PC-9 (cell line): Measurements from ENCODE around the gene ZNF662. TPM values are rescaled to one million over a fixed set of nuclear protein-coding genes. Genes with fewer than 3 reads are reported as not detected.

Source experiments
- BruUV-seq: library from RNA; stranded (reverse); fragments of 400-500 nt; replicated peaks from 2 replicates; lab custom pipeline; 2021; lab: Mats Ljungman, UMichigan
- CTCF ChIA-PET: fragments of 300-600 bp; sonication (Branson Sonifier 250); formaldehyde crosslinking; loops from one replicate; lab custom pipeline; 2022; ENCODE audit warnings: antibody characterized with exemption; lab: Charles Lee
- POLR2A ChIA-PET: fragments of 300-600 bp; sonication (Branson Sonifier 250); formaldehyde crosslinking; loops from one replicate; lab custom pipeline; 2022; ENCODE audit warnings: antibody characterized with exemption; ENCODE audit not compliant: unreplicated experiment; lab: Charles Lee
- DNase-seq, 2 experiments: peaks; one replicate each; pipeline versions ENCODE4 v3.0.0 to v3.0.0-alpha.2; 2015 to 2022; ENCODE audit warnings: mixed read lengths in 1 of 2
- H2AFZ ChIP-seq: fragments of 200-600 bp; sonication (generic); 2 replicates; pipeline ENCODE4 v1.8.1; 2017; ENCODE audit warnings: antibody characterized with exemption
- H3F3A ChIP-seq: fragments of 200-600 bp; sonication (generic); 2 replicates; pipeline ENCODE4 v1.8.1; 2017; ENCODE audit warnings: antibody characterized with exemption, mild to moderate bottlenecking, low read depth; ENCODE audit not compliant: insufficient read depth
- H3K27ac ChIP-seq: fragments of 200-600 bp; sonication (generic); 2 replicates; pipeline ENCODE4 v1.6.1; 2016; ENCODE audit warnings: mixed run types
- H3K27me3 ChIP-seq: fragments of 200-600 bp; sonication (generic); 2 replicates; pipeline ENCODE4 v1.6.1; 2016; ENCODE audit warnings: low read depth, mixed run types; ENCODE audit not compliant: insufficient read depth
- H3K36me3 ChIP-seq: fragments of 200-600 bp; sonication (generic); 2 replicates; pipeline ENCODE4 v1.6.1; 2016; ENCODE audit warnings: low read depth, mixed run types
- H3K4me1 ChIP-seq: fragments of 200-600 bp; sonication (generic); replicated peaks from 2 replicates; pipeline ENCODE4 v1.6.1; 2016; ENCODE audit warnings: mixed run types; ENCODE audit not compliant: insufficient read depth
- H3K4me2 ChIP-seq: fragments of 200-600 bp; sonication (generic); 2 replicates; pipeline ENCODE4 v1.6.1; 2017; ENCODE audit warnings: mixed run types
- H3K4me3 ChIP-seq: fragments of 200-600 bp; sonication (generic); 2 replicates; pipeline ENCODE4 v1.6.1; 2016; ENCODE audit warnings: mixed run types
- H3K79me2 ChIP-seq: fragments of 200-600 bp; sonication (generic); 2 replicates; pipeline ENCODE4 v1.6.1; 2017; ENCODE audit warnings: low read depth, mixed run types
- H3K9me2 ChIP-seq: fragments of 200-600 bp; sonication (generic); 2 replicates; pipeline ENCODE4 v1.8.1; 2017; ENCODE audit warnings: mild to moderate bottlenecking; ENCODE audit not compliant: insufficient read depth
- H3K9me3 ChIP-seq: fragments of 200-600 bp; sonication (generic); 2 replicates; pipeline ENCODE4 v1.8.1; 2016; ENCODE audit warnings: low read depth; ENCODE audit not compliant: insufficient read depth
- H4K20me1 ChIP-seq: fragments of 200-600 bp; sonication (generic); 2 replicates; pipeline ENCODE4 v1.8.1; 2017; ENCODE audit not compliant: insufficient read depth
- CTCF ChIP-seq: fragments of 200-600 bp; sonication (generic); conservative IDR thresholded peaks from 2 replicates; pipeline ENCODE4 v1.6.1; 2017; ENCODE audit warnings: mixed run types, antibody characterized with exemption, mild to moderate bottlenecking, moderate library complexity
- EZH2 ChIP-seq: fragments of 200-600 bp; sonication (generic); IDR thresholded peaks from 2 replicates; pipeline ENCODE4 v1.8.0; 2017; ENCODE audit warnings: antibody characterized with exemption, low read depth
- intact Hi-C: fragments of 100-400 bp; cut with micrococcal nuclease; formaldehyde crosslinking; loops from one replicate; pipeline ENCODE4 v1.10.0; 2022; ENCODE audit not compliant: unreplicated experiment
- total RNA-seq: library from RNA; stranded (reverse); gene quantifications from 2 replicates; pipeline ENCODE4 v1.2.3, GENCODE V29; 2021

ZNF662 gene
- total RNA-seq, 1 experiment from 2014 or later = 9.2 TPM

DNA sequence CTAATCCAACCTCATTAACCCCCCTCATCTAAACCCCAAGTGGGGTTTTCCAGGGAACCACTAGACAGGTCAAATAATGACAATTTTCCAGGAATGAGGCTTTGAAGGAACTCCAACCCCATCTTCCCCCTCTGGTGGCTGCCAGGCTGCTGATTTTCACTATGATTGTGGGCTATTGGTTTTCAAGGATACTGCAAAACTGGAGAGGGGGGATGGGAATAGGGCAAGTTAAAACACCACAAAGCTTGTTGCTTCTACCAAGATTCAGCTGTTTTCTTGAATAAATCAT, 10.4 kb upstream of the ZNF662 start:
- Histone ChIP-seq H3K27ac (no peak overlapping the region), H3K79me2 (no peaks in the 10 kb centered on the region), H3K9me2 (no peaks in the 10 kb centered on the region), H3K27me3 (no peaks in the 10 kb centered on the region), H3F3A (peaks cover 11% of the 10 kb centered on the region; the same call in 1 of the 2 replicates), H3K4me1 (peaks cover 23% of the 10 kb centered on the region), H4K20me1 (no peaks in the 10 kb centered on the region), H3K4me2 (no peak overlapping the region), H3K4me3 (no peak overlapping the region), H3K36me3 (no peaks in the 10 kb centered on the region), H2AFZ (no peak overlapping the region), H3K9me3 (peaks cover 4% of the 10 kb centered on the region; the same call in 1 of the 2 replicates)
- ChIA-PET POLR2A (no interaction called here), CTCF (no interaction called here)
- DNase-seq = no peak
- no peak for TF ChIP-seq CTCF
- no peak for TF ChIP-seq EZH2
- intact Hi-C loops = no loop called here
- no TSS peak for BruUV-seq

DNA sequence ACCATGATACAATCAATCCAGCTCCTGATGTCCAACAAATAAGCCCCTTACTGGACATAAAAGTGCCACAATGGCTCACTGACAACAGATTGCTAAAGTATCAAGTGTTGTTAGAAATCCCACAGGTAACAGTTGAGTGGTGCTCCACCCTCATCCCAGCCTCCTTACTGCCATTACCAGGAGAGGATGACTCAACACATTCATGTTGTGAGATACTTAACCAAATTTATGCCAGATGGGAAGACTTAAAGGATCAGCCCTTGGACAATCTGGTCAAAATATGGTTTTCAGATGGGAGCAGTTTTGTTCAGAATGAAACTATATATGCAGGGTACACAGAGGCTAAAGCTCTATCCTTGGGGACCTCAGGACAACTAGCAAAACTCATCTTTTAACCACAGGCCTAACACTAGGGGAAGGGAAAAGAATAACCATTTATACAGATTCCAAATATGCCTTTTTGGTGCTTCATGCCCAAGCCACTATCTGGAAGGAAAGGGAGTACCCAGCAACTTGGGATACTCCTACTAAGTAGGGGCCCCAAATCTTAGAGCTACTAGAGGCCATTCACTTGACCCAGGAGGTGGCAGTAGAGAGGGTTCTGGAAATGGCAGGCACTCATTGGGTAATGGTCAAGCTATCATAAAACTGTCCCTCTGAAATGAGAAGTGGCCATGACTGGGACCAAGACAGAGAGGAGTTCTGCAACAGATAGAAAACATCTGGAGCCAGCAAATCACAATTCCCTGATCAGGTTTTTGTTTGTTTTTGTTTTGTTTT, 6.9 kb upstream of the ZNF662 start:
- POLR2A ChIA-PET = no interaction called here

More for the DNA sequence above, 6.9 kb upstream of the ZNF662 start:
- Histone ChIP-seq H3K79me2 (no peaks in the 10 kb centered on the region), H2AFZ (no peak overlapping the region), H3K4me2 (no peak overlapping the region; the same call in 1 of the 2 replicates), H3K9me2 (no peaks in the 10 kb centered on the region), H3K4me1 (peaks cover 43% of the 10 kb centered on the region), H3F3A (peaks cover 25% of the 10 kb centered on the region; the same call in 1 of the 2 replicates), H3K27ac (peak overlapping the region; percentile 68; the same call in 1 of the 2 replicates), H4K20me1 (no peaks in the 10 kb centered on the region), H3K27me3 (no peaks in the 10 kb centered on the region), H3K9me3 (peaks cover 4% of the 10 kb centered on the region; the same call in 1 of the 2 replicates), H3K36me3 (no peaks in the 10 kb centered on the region), H3K4me3 (no peak overlapping the region)
- no peak for DNase-seq
- CTCF ChIA-PET = no interaction called here
- no peak for TF ChIP-seq EZH2
- TF ChIP-seq CTCF = no peak
- intact Hi-C loops = no loop called here
- BruUV-seq = no TSS peak
